G401.6 (cell line): ENCODE measurements around the gene RNU6-1.

Experiments used
- FAIRE-seq: peaks from 2 replicates; lab custom pipeline; 2012; peaks lifted over from hg19 to GRCh38; lab: Jason Lieb, UNC

The RNU6-1 gene

DNA sequence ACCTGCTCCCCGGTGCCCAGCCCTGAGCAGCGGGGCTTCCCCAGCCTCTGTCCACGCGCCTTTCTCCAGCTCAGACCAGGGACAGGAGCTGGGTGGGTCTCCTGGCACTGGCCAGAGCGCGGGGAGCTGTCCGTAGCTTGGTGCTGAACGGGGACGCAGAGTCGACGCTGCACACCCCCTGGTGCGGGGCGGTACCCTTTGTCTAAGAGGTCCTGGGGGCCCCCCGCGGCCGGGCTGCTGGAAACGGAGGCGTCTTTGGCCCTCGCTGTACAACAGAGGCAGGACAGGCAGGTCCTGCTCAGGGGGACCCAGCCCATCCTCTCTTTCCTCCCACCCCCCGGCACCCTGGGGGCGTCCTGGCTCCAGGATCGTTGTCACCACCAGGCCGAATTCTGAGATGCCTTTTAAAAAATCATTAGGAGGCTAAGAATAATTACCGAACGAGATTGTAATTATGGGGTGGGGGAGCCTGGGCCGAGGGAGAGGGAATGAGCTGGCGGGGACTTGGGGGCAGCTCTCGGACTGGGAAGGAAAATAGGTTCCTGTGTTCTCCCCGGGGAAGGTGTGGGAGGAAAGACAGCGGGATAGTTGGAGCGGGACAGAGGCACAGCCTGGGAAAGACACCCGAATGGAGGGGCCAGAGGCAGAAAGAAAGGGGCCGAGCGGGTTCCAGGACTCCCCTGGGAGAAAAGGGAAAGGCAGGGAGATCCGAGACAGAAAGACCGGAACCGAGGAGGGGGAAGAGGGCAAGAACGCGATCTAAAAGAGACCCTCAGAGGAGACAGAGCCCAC lies 18.7 kb downstream of the RNU6-1 start:
- FAIRE-seq: no peak

DNA sequence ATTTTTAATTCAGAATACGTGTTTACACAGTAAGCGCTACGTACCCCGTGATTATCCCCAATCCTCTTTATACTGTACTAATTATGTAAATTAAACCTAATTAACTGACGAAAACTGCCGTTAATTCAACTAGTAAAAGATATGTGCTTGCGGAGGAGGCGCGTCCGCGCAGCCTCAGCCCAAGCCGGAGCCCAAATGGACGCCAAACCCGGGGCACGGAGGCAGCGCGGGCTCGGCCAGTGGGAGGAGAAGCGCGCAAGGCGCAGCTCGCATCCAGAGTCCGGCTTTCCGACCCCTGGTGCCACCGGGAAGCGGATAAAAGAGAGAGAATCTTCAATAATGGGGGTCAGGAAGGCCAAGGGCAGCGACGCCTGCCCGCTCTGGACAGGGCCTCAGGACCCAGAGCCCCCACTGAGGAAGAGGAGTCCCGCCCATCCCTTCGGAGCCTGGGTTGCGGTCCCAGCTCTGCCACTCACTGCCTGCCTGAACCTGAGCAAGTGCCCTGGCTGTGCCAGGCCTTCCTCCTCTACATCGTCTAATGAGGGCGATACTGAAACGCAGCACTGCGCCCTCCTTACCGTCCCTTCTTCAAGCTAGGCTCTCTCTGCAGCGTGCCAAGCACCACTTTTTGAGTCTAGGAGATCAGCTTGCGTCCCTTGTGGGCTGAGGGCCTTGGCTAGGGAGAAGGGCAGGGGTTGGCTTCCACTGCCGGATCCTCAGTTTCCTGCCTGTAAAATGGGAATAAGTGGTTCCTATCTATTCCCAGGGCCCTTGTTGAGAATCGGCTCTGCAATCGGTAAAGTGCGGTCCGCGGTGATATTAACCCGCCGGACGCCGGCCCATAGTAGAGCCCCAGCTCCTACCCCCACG lies 19.5 kb downstream of the RNU6-1 start:
- FAIRE-seq: no peak

DNA sequence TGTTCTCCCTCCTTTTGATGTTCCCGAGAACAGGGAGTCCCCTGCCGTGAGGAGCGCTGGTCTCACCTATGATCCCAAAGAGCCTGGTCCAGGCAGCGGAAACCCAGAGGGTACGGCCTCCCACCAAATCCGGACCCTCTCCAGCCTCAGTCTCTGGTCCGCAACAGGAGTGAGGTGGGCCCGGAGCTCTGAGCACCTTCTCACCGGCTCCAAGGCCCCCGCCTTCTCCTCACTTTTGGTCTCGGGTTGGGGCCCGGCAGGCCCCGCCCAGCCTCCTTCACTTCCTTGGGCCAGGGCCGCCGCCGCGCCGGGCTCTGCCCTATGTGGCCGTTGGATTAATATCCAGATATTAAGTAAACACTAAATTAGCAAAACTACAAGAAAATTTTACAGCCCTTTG lies 20.2 kb downstream of the RNU6-1 start:
- FAIRE-seq: no peak

DNA sequence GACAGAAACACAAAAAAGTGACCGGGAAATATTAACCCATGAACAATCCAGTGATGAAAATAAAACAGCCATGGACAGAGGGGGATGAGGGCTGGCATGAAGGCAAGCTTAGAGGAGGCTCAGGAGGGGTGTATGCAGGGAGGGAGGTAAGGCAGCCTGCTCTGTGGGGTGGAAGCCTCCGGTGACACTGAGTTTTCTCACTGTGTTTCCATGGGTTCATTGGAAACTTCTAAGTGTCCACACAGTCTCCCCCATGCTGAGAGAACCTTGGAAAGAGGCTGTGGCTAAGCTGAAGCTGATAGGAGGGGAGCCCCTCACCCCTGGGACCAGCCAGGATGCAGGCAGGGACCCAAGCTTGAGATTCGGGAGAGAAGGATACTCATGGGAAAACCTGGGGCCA lies 21.4 kb downstream of the RNU6-1 start:
- FAIRE-seq: no peak

DNA sequence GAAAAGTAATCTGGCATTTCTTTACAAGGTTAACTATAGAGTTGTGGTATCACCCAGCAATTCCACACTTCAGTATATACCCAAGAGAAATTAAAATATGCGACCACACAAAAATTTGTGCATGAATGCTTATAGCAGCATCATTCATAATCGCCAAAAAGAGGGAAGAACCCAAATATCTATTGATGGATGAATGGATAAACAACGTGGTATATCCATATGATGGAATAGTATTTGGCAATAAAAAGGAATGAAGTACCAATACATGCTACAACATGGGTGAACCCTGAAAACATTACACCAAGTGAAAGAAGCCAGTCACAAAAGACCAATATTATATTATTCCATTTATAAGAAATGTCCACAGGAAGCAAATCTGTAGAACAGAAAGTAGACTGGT lies 23.2 kb downstream of the RNU6-1 start:
- no peak for FAIRE-seq

DNA sequence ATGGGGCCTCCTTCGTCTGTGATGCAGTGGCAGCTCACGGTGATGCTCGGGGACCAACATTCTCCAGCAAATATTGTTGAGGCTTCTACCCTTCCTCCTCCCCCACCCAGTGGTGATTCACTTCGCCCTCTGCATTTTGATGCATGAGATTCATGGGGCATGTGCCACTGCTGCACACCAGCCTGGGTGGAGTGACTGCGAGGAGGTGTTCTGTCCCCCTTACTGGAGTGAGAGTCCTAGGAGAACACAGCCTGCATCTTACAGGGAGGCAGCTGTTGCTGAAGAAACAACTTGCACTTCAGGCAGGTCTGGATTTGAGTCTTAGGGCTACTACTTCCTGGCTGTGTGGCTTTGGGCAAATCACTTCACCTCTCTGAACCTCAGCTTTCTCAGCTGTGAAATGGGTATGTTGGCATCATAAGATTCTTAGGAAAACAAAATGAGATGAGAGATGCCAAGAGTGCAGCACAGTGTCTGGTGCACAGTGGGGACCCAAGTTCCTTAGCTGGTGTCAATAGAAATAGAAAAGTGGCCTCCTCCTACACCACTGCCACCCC lies 24.7 kb downstream of the RNU6-1 start:
- FAIRE-seq: no peak

DNA sequence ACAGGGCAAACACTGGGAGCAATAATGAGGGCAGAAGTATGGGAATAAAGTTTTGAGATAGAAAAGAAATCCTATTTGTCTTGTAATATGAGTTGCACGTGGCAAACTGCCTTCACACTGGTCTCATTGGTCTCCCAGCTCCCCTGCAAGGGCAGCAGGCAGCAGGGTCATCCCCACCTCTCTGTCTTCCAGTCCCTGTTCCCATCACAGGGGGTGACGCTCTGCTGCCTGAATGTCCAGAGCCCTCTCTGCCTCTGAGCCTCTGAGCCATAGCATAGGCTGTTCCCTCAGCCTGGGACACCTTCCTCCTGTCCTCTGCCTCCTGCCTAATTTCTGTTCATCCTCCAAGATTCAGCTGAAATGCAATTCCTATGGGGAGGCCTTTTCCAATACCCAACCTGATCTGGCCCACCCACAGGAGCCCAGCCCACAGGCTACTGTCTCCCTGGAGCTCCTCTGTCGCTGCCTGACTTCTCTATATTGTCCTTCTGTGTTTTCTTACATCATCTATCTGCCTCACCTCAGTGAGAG lies 26.7 kb downstream of the RNU6-1 start:
- FAIRE-seq: no peak

DNA sequence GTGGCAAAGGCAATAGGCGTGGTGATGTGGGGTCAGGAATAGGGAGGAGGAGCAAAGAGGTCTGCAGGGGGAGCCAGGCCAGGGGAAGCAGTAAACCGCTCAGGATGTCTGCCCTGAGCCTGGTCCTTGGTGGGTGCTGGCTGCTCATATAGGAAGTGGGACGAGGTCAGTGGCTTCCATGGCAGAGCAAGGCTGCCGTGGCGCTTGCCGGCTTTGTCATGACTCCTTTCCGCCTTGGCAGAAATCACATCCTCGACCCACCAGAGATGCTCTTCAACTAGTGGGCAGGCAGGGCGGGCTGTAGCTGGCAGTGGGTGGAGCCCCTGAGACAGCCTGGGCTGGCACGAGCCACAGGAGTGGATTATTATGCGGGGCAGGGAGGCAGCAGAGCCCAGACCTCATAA lies 27.6 kb downstream of the RNU6-1 start:
- no peak for FAIRE-seq

DNA sequence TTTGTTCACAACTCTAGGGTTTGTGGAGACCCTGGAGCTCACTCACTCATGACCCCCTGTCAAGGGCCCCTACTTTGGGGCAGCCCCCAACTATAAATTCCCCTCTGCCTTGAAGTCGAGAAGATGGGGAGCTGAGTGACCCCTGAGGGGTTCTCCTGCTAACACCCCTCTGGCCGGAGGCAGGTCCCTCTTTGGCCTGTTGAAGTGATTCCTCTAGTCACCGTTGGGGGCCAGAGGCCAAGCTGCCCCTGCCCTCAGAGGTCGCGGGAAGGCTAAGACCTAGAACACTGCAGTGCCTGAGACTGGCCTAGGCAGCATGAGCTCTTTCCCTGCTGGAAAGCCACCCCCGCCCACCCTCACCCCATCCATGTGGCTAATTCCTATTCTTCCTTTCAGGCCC lies 30.0 kb downstream of the RNU6-1 start:
- FAIRE-seq: no peak

DNA sequence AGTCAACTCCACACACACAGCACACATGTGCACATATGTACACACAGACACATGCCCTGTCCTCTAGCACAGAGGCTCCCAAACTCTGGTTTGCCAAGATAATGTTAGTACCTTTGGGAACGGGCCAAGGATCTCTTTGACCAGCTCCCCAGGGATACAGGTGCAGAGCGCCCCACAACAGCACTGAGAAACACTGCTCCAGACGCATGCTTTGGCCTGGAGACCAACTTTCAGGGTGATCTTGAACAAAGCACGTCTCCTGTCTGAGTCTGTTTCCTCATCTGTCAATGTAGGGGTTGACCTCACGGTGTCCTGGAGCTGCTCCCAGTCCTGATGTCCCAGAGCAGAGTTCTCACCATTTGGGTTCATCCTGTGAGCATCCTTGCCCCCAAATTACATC lies 30.4 kb downstream of the RNU6-1 start:
- FAIRE-seq: no peak

DNA sequence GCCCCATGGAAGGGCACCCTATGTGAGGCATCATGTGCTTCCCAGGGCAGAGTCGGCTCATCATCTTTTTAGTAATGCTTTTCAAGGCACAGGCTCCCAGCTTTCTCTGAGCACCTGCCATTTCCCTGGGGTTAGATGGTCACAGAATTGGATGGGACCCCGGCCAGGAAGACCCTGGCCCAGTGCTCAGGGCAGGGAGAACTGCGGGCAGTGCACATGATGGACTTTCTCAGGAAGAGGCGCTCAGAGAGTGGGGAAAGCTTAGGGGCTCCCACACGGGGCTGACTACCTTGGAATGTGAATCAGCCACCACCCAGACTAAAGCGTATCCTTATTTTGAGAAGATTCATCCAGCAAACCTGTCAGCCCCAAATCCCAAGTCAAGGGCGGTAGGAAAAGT lies 31.0 kb downstream of the RNU6-1 start:
- FAIRE-seq: no peak

DNA sequence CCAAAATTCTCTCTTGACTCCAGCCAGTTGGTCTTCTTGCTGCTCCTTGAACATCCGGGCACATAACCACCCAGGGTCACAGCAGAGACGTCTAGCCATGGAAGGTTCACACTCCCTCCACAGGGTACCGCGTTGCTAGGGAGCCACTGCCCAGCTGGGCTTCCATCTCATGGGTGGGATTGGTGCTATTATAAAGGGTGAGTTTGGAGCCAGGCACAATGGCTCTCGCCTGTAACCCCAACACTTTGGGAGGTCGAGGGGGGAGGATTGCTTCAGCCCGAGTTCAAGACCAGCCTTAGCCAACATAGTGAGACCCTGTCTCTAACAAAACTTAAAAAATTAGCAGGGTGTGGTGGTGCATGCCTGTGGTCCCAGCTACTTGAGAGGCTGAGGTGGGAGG lies 32.0 kb downstream of the RNU6-1 start:
- FAIRE-seq: no peak

DNA sequence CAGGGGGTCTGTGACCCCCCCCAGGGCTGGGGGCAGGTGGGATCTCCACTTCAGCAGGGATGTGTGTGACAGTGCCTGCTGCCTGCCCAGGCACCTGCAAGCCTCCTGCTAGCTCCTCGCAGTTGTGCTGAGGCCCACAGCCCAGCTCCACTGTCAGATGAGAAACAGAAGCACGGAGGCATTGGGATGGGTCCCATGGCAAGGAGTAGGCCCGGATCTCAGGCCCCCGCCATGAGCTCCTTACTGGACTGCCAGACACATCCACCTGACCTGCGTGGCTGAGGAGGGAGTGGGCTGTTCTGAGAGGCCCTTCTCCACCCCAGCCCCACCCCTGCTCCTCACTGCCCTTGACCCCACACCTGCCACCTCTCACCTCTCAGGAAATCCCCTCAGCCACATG lies 32.7 kb downstream of the RNU6-1 start:
- no peak for FAIRE-seq

DNA sequence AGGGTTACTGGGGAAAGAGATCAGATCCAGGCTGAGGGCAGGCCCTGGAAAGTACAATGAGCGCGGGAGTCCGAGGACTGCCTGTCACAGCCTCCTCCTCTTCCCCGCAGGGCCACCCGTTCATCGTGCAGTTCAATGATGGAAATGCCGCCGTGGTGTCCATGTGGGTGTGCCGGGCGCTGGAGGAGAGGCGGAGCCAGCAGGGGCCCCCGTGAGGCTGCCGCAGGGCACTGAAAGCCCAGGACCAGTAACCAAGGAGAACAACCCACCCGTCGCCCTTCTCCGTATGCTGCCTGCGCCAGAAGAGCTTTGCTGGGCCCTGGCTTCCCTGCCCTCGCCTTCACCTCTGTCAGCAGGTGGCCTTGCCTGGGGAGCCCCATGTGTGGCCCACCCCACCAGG lies 33.3 kb downstream of the RNU6-1 start:
- FAIRE-seq: no peak

DNA sequence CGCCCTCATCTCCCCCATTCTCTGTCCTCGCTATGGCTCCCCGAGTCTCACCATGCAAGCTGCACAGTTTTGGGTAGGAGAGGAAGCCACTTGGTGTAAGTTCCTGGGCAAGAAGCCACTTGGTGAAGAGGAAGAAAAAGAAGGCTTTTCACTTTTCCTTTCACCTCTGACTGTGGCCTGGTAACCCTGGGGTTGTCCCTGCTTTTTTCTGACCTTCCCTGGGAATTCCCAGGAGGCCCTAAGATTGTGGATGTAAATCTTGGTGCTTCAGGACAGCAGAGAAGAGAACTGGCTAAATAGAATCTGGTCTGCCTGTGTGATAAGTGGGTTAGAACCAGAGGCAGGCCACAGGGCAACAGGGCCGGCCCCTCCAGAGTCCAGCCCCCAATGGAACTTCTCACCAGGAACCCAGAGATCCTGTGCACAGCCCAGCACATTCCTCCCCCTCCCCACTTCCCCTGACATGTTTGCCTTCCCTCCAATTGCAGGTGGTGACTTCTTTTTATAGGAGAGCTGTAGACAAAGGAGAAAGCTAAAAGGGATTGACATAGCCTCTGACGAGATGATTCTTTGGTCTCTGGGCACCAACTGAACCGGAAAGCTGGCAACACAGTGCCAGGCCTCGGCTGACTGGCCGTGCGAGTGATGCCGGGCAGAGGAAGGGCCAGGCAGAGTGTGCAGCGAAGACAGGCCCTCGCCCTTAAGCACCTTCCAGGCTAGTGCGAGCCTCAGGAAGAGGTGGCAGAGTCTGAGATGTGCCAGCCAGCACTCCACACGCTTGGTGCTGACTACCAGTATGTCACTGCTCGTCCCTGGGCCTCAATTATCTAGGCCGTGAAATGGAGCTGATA lies 34.0 kb downstream of the RNU6-1 start:
- FAIRE-seq: no peak

DNA sequence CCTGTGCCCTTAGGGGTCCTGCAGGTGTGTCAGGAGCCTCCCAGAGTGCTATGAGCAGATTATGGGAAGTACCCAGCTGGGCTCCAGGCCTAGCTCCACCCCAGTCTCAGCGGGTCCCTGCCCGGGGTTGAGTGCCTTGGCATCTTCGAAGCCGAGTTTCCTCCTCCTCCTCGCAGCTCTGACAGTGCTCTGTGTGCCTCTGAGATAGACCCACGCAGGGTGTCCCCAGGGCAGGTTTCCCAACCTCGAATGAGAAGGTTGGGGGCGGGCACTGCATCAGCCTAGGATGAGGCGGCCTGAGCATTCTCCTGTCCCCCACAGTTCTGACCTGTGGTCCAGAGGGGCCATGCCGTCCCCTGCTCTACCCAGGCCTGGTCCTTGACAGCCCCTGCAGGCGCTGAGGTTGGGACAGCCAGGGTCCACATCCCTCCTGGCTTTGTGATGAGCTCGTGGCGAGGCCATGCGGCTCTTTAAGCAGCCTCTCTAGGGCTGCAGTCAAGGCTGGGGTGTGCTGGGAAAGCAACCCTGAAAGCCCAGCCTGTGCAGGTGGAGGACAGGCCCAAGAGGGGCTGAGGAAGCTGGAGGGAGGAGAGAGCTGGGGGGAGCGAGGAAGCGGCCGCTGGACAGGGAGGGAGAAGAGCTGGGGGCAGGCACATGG lies 34.7 kb downstream of the RNU6-1 start:
- FAIRE-seq: no peak

DNA sequence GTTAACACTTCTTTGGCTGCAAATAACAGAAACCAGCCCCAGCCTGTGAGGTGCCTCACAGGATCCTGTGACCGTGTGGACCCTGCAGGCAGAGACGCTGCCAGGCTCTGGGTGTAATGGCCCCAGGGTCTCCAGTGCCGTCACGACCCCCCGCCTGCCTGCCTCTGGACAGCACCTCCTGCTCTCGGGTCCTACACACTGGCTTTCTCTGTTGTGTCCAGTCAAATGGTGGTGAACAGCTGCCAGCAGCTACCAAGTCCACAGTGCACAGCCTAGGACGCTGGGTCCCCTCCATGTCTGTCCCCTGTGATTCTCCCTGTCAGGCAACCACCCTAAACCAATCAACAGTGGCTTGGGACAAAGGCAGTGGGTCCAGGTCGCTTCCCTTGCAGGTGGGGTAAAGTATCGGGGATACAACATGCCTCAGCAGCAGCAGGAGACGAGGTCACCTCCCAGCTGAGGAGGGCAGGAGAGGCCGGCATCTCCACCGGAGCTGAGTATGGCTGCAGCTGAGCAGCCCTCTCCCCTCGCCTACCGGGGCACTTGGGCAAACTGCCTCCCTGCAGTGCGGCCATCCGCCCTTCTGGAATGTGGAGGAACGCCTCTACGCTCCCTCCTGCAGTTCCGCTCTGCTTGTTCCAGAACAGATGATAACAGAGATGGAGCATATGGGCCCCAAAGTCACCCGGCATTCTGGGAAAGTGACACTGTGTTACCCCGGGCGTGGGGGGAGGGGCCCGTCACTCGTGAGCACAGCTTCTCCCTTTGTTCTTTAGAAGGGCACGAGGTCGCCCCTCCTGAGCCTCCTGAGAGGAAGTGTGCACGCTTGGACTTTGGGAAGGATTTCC lies 35.6 kb downstream of the RNU6-1 start:
- no peak for FAIRE-seq

DNA sequence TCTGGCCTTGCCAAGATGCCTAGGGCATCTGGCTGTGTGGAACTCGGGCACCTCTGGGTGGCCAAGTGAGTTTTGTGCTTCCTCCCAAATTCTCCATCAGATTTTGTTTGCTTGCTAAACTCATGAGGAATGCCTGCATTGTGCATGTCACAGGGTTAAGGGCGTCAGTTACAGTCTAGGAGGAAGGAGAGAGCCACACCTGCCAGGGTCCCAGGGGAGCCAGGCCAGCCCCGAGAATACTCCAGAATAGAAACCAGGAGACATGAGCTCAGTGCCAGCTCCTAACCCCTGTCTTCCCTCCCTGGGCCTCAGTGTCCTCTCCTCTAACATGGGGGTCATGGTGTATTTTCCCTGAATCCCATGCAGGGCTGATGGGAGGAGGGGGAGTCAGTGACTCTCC lies 36.5 kb downstream of the RNU6-1 start:
- no peak for FAIRE-seq

DNA sequence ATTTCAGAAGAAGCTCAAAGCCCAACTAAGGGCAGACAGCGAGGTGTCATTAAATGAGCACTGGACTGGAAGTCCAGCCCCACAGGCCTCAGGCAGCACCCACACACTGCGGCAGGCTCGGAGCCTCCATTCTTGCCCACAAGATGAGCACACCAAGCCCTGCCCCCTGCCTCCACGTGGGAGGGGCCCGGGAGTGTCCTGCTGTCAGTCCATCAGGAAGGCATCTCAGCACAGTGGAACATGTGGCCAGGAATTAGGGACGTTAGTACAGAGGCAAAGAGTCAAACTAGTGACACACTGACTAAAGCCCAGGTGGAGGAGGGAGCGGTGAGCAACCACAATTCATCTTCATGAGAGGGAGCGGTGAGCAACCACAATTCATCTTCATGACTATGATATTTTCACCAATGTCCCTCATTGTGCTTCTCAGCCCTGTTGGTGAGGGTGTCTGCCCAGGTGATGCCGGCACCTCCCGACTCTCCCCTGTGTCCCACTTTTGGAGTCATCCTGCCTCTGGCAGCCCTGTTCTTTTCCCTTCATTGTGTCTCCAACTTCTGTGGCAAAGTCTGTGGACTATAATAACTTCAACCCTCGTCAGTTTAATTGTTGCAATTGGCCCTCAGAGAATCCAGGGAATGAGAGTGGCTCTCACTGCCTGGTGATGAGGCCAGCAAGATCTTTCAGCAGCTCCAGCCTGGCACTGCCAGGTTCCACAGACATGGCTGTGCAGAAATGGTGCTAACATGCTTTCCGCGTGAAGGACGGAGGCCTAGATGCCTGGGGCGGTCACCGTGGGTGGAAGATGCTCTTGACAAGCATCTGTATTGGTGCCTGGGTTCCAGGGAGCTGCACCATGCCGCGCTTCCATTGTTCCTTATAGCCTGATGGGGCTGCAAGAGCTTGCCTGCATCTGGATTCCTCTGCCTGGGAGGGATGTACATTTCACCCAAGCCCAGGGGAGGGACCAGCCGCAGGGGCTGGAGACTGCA lies 37.6 kb downstream of the RNU6-1 start:
- no peak for FAIRE-seq
